Hepatocyte (in vitro differentiated cells): Measurements from ENCODE around the gene GMEB2. TPM values are rescaled to one million over a fixed set of nuclear protein-coding genes. Genes with fewer than 3 reads are reported as not detected.

Source experiments
- DNase-seq: peaks from one replicate; pipeline ENCODE4 v3.0.0-alpha.2; 2016; ENCODE audit warnings: low spot score
- H2AFZ ChIP-seq: fragments of 200-600 bp; sonication (generic); 2 replicates; pipeline ENCODE4 v1.6.0; 2016; ENCODE audit warnings: antibody characterized with exemption, mild to moderate bottlenecking
- H3K27ac ChIP-seq: fragments of 200-600 bp; sonication (generic); 2 replicates; pipeline ENCODE4 v1.5.1; 2016; ENCODE audit warnings: mild to moderate bottlenecking
- H3K27me3 ChIP-seq: fragments of 200-600 bp; sonication (generic); 2 replicates; pipeline ENCODE4 v1.6.1; 2016
- H3K36me3 ChIP-seq: fragments of 200-600 bp; sonication (generic); replicated peaks from 2 replicates; pipeline ENCODE4 v1.5.1; 2016; ENCODE audit warnings: low read depth; ENCODE audit not compliant: insufficient read depth
- H3K4me1 ChIP-seq: fragments of 200-600 bp; sonication (generic); 2 replicates; pipeline ENCODE4 v1.5.1; 2016; ENCODE audit warnings: mild to moderate bottlenecking, moderate library complexity; ENCODE audit not compliant: insufficient read depth
- H3K4me2 ChIP-seq: fragments of 200-600 bp; sonication (generic); 2 replicates; pipeline ENCODE4 v1.6.0; 2016
- H3K4me3 ChIP-seq: fragments of 200-600 bp; sonication (generic); 2 replicates; pipeline ENCODE4 v1.5.1; 2016; ENCODE audit warnings: mild to moderate bottlenecking
- H3K79me2 ChIP-seq: fragments of 200-600 bp; sonication (generic); 2 replicates; pipeline ENCODE4 v1.6.0; 2017; ENCODE audit warnings: mild to moderate bottlenecking
- H3K9me2 ChIP-seq: fragments of 200-600 bp; sonication (generic); replicated peaks from 2 replicates; pipeline ENCODE4 v1.6.0; 2017; ENCODE audit warnings: mild to moderate bottlenecking; ENCODE audit not compliant: insufficient read depth
- H3K9me3 ChIP-seq: fragments of 200-600 bp; sonication (generic); 2 replicates; pipeline ENCODE4 v1.5.1; 2016; ENCODE audit warnings: low read depth, mild to moderate bottlenecking
- H4K20me1 ChIP-seq: fragments of 200-600 bp; sonication (generic); 2 replicates; pipeline ENCODE4 v1.6.0; 2016; ENCODE audit warnings: mild to moderate bottlenecking; ENCODE audit not compliant: insufficient read depth, poor library complexity, severe bottlenecking
- EZH2 ChIP-seq: fragments of 200-600 bp; sonication (generic); IDR thresholded peaks from 2 replicates; pipeline ENCODE4 v1.6.1; 2016; ENCODE audit warnings: antibody characterized with exemption, mild to moderate bottlenecking, borderline replicate concordance
- EZH2phosphoT487 ChIP-seq: fragments of 200-600 bp; sonication (generic); IDR thresholded peaks from one replicate; pipeline ENCODE4 v1.6.1; 2018; ENCODE audit warnings: antibody characterized with exemption, mild to moderate bottlenecking, low read depth, moderate library complexity; ENCODE audit not compliant: unreplicated experiment, severe bottlenecking
- WGBS: methylation state at CpG from one replicate; pipeline ENCODE4 v1.1.6; 2016; ENCODE audit warnings: low lambda C conversion rate; ENCODE audit errors: missing lambda C conversion rate; 5-methylcytosine and 5-hydroxymethylcytosine counted together
- polyA plus RNA-seq: library from polyadenylated mRNA; unstranded; fragments of >200 nt; fragmentation: Nextera tagmentation; extraction: Ambion mirVana; gene quantifications from 2 replicates; pipeline ENCODE4 v1.2.1, GENCODE V29; 2016
- total RNA-seq: library from RNA; depleted of rRNA; stranded (reverse); fragments of >200 nt; gene quantifications from 2 replicates; pipeline ENCODE4 v1.2.3, GENCODE V29; 2014
- TF ChIP-seq, protein P1 (sequence below): fragments of 200-600 bp; sonication (generic); IDR thresholded peaks from 2 replicates; pipeline ENCODE4 v1.5.1; 2016; ENCODE audit warnings: antibody characterized with exemption, mild to moderate bottlenecking; ENCODE audit not compliant: poor library complexity

Gene GMEB2
- total and polyA plus RNA-seq, 2 experiments from 2014 or later = 8.7 to 10.7 TPM

DNA sequence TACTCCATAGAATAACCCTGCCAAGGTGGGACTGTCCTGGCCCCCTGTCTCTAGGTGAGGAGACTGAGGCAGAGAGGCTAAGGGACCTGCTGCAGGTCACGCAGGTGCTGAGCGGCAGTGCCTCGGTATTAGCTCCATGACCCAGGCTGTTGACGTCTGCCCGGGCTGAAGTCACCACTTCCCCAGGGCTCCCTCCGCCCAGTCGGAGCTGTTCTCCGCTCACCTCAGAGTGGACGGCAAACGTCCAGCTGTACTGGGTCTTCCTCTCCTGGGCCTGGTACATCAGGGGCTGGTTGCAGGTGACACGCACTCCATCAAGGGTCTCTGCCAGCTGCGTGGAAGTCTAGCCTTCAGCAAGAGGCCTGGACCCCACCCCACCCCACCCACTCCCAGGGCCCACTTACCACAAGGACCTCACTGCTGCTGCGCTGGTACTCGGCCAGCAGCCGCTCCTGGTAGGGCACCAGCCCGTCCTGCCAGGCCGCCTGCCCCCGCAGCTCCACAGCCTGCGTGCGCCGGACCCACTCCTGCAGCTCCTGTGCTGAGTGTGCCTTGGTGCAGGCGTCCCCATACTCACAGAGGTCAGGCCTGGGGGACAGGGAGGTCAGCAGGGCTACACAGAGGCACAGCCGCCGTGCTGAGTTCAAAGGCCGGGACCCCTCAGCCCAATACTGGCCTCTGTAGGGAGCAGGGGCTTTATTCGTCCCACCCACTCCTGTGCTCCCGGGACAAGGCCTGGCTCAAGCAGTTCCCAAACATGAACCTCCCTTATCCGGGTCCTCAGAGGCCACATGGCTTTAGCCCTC lies 56.4 kb downstream of the GMEB2 start:
- no peak overlapping the region for H2AFZ ChIP-seq
- TF ChIP-seq EZH2 (no peak), EZH2phosphoT487 (no peak)
- TF ChIP-seq, protein P1, sequence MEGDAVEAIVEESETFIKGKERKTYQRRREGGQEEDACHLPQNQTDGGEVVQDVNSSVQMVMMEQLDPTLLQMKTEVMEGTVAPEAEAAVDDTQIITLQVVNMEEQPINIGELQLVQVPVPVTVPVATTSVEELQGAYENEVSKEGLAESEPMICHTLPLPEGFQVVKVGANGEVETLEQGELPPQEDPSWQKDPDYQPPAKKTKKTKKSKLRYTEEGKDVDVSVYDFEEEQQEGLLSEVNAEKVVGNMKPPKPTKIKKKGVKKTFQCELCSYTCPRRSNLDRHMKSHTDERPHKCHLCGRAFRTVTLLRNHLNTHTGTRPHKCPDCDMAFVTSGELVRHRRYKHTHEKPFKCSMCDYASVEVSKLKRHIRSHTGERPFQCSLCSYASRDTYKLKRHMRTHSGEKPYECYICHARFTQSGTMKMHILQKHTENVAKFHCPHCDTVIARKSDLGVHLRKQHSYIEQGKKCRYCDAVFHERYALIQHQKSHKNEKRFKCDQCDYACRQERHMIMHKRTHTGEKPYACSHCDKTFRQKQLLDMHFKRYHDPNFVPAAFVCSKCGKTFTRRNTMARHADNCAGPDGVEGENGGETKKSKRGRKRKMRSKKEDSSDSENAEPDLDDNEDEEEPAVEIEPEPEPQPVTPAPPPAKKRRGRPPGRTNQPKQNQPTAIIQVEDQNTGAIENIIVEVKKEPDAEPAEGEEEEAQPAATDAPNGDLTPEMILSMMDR = no peak
- no peaks in the 10 kb centered on the region for H4K20me1 ChIP-seq
- DNase-seq = no peak
- no peaks in the 10 kb centered on the region for H3K9me2 ChIP-seq
- H3K9me3 ChIP-seq = no peaks in the 10 kb centered on the region
- H3K27ac ChIP-seq = no peak overlapping the region
- H3K4me2 ChIP-seq = no peak overlapping the region
- no peak overlapping the region for H3K4me3 ChIP-seq
- no peaks in the 10 kb centered on the region for H3K36me3 ChIP-seq
- H3K79me2 ChIP-seq = peaks cover 6% of the 10 kb centered on the region
- 95% methylated on average over 28 of the region's 28 CpGs for WGBS
- H3K4me1 ChIP-seq = peaks cover 14% of the 10 kb centered on the region
- H3K27me3 ChIP-seq = no peaks in the 10 kb centered on the region

DNA sequence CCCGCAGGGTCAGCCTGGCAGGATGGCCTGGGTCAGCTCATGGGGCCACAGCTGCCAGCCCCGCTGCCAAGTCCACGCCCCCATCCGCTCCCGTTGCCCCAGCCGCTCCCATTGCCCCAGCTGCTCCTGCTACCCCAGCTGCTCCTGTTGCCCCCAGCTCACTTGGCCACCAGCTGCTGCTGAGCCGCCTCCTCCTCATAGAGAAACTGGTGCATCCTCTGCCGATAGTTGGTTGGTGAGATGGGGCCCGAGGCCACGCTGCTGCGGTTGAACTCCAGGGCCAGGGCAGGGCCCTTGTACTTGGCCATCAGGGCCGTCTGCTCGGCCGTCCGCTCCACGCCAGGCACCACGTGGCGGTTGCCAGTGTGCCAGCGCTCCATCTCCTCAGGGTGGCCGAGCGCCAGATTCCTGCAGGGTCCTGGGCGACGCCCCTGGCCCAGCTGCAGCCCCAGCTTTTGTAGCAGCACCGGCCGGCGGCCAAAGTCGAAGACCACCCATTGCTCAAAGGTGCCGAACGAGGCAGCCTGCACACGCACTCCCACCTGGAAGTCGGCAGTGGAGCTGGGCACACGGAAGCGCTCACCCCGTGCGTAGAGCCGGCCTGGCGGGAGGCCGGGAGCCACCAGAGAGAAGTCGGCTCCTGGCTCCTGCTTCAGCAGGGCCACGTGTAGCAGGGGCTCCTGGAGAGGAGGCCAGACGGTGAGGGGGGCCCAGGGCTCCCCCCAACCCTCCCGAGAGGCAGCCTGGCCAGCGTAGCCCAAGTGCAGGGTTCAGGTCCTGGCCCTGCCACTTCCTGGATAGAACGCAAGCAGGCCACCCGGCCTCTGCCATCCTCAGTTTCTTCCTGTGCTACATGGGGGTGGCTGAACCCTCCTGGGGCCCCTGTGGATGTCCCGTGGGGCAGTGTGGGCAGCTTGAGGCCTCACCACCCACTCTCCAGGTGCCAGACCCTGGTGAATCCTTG lies 57.6 kb downstream of the GMEB2 start:
- Histone ChIP-seq H3K4me3 (no peak overlapping the region), H3K9me2 (no peaks in the 10 kb centered on the region), H3K36me3 (no peaks in the 10 kb centered on the region), H3K4me1 (peaks cover 6% of the 10 kb centered on the region), H3K79me2 (peaks cover 6% of the 10 kb centered on the region), H3K27me3 (no peaks in the 10 kb centered on the region), H3K27ac (no peak overlapping the region), H3K9me3 (no peaks in the 10 kb centered on the region), H3K4me2 (no peak overlapping the region), H4K20me1 (no peaks in the 10 kb centered on the region), H2AFZ (no peak overlapping the region)
- 95% methylated on average over 46 of the region's 46 CpGs for WGBS
- no peak for DNase-seq
- TF ChIP-seq, protein P1 = no peak
- TF ChIP-seq EZH2phosphoT487 (no peak), EZH2 (no peak)

DNA sequence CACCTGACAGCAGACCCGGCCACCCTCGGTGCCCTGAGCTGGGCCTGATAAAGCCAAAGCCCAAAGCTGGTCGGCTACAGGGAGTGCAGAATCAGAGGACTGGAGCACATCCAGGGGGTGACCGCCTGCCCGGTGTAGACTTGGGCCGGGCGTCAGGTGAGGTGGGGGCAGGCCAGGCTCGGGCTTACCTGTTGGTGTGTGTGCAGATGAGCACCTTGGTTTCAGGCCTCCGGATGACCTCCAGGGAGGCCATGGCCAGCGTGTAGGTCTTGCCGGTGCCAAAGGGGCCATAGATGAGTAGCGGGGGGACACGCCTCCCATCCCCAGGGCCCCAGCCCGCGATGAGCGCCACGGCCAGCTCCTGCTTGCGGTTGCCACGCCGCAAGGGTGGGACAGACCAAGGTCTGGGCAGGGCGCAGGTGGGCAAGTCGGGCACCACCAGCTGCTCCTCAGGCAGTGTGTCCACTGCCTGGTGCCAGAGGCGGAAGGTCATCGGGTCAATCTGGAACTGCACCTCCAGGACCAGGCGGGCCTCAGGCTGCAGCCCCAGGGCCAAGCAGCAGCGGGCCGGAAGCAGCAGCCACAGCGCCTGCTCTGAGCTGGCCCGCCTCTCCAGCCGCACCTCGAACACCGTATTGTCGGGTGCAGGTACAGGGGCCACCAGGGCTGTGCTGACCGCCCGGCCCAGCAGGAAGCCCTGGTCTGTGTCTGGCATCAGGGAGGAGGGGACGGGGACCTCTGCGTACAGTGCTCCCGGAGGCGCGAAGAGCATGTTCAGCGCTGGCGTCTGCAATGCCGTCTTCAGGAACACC lies 58.5 kb downstream of the GMEB2 start:
- H2AFZ ChIP-seq = no peak overlapping the region
- H3K27me3 ChIP-seq = no peaks in the 10 kb centered on the region
- no peak overlapping the region for H3K4me2 ChIP-seq
- no peaks in the 10 kb centered on the region for H4K20me1 ChIP-seq
- no peaks in the 10 kb centered on the region for H3K36me3 ChIP-seq
- DNase-seq = no peak
- TF ChIP-seq, protein P1 = no peak
- no peak overlapping the region for H3K27ac ChIP-seq
- H3K79me2 ChIP-seq = peaks cover 2% of the 10 kb centered on the region
- 96% methylated on average over 31 of the region's 43 CpGs for WGBS
- H3K4me3 ChIP-seq = no peak overlapping the region
- no peaks in the 10 kb centered on the region for H3K9me3 ChIP-seq
- no peaks in the 10 kb centered on the region for H3K9me2 ChIP-seq
- H3K4me1 ChIP-seq = peaks cover 4% of the 10 kb centered on the region
